CD4-positive, CD25-positive, alpha-beta regulatory T cell (primary cell): ENCODE data around the gene ATP1A4. TPM values are rescaled to one million over a fixed set of nuclear protein-coding genes. Genes with fewer than 3 reads are reported as not detected.
A peak's percentile ranks its signal among the peaks of the same experiment; 100 is the strongest.

Source experiments
- ATAC-seq, 2 donors: fragments of 150-1000 bp; cut with Tn5 transposase; one replicate each; pipeline ENCODE4 v1.10.0; 2021; ENCODE audit warnings: low read depth in 2 of 2, moderate number of reproducible peaks in 2 of 2, moderate library complexity in 1 of 2
- DNase-seq, 3 donors: peaks; one replicate each; pipeline versions ENCODE4 v3.0.0 to v3.0.0-alpha.2; 2012 to 2022; ENCODE audit warnings: mixed read lengths in 1 of 3
- H3K27ac ChIP-seq: one replicate; pipeline ENCODE4 v1.7.0; 2013; ENCODE audit warnings: mild to moderate bottlenecking, low read length; ENCODE audit not compliant: insufficient read depth, poor library complexity, severe bottlenecking
- H3K27me3 ChIP-seq: one replicate; pipeline ENCODE4 v1.7.0; 2013; ENCODE audit warnings: low read length; ENCODE audit not compliant: control insufficient read depth, insufficient read depth
- H3K36me3 ChIP-seq: one replicate; pipeline ENCODE4 v1.7.0; 2013; ENCODE audit warnings: mild to moderate bottlenecking, low read length, moderate library complexity; ENCODE audit not compliant: control insufficient read depth, insufficient read depth
- H3K4me1 ChIP-seq: 2 replicates; pipeline ENCODE4 v1.7.0; 2013; ENCODE audit warnings: mild to moderate bottlenecking, low read length; ENCODE audit not compliant: insufficient read depth, control insufficient read depth, poor library complexity, severe bottlenecking
- H3K4me3 ChIP-seq: one replicate; pipeline ENCODE4 v1.7.0; 2013; ENCODE audit warnings: low read depth, mild to moderate bottlenecking, low read length, moderate library complexity
- H3K9me3 ChIP-seq, 2 experiments: 1 replicate in 1 of 2; 2 replicates in 1 of 2; pipeline ENCODE4 v1.7.0; 2013; ENCODE audit warnings: low read length in 2 of 2, mild to moderate bottlenecking in 1 of 2, moderate library complexity in 1 of 2; ENCODE audit not compliant: control insufficient read depth in 2 of 2
- H3K27ac Mint-ChIP-seq, 3 donors: one replicate each; pipeline ENCODE4 v1.8.0; 2020 to 2022; ENCODE audit warnings: mild to moderate bottlenecking in 3 of 3, mixed read lengths in 3 of 3, moderate library complexity in 2 of 3
- H3K27me3 Mint-ChIP-seq: one replicate; pipeline ENCODE4 v1.8.0; 2022; ENCODE audit warnings: mild to moderate bottlenecking, mixed read lengths
- H3K36me3 Mint-ChIP-seq: one replicate; pipeline ENCODE4 v1.8.0; 2020; ENCODE audit warnings: mixed read lengths
- H3K4me1 Mint-ChIP-seq, 4 donors: one replicate each; pipeline ENCODE4 v1.8.0; 2020 to 2022; ENCODE audit warnings: mixed read lengths in 4 of 4, mild to moderate bottlenecking in 1 of 4
- H3K4me3 Mint-ChIP-seq, 4 donors: one replicate each; pipeline ENCODE4 v1.8.0; 2020 to 2022; ENCODE audit warnings: mild to moderate bottlenecking in 4 of 4, mixed read lengths in 4 of 4, moderate library complexity in 3 of 4
- H3K9me3 Mint-ChIP-seq, 7 donors: one replicate each; pipeline ENCODE4 v1.8.0; 2020 to 2022; ENCODE audit warnings: mixed read lengths in 7 of 7, mild to moderate bottlenecking in 3 of 7, moderate library complexity in 2 of 7
- polyA plus RNA-seq, 4 donors: library from polyadenylated mRNA; unstranded; fragments of 300-500 nt; fragmentation: Illumina TruSeq; gene quantifications; one replicate each; pipeline ENCODE4 v1.2.3, GENCODE V29; 2021
- total RNA-seq: library from RNA; stranded (reverse); gene quantifications from one replicate; pipeline ENCODE4 v1.2.3, GENCODE V29; 2022

ATP1A4 gene
- total and polyA plus RNA-seq, 5 donors from 2014 or later, result not detected

- peaks cover 0 to 12% (median 7%) of the 10 kb centered on the region in 4 donors for H3K4me1 Mint-ChIP-seq
Observed at GRCh38 chr1:160169553-160170399, 18.4 kb downstream of the ATP1A4 start.

GRCh38 chr1:160171354-160171753, 20.0 kb downstream of the ATP1A4 start:
- Histone ChIP-seq H3K9me3 (no peaks in the 10 kb centered on the region), H3K4me1 (no peaks in the 10 kb centered on the region), H3K4me3 (no peak overlapping the region), H3K27me3 (no peaks in the 10 kb centered on the region), H3K27ac (no peak overlapping the region), H3K36me3 (no peaks in the 10 kb centered on the region)
- no peak overlapping the region for H3K4me3 Mint-ChIP-seq
- peaks cover 0 to 1% (median 0%) of the 10 kb centered on the region in 7 donors for H3K9me3 Mint-ChIP-seq
- H3K4me1 Mint-ChIP-seq, result peaks cover 0 to 12% (median 7%) of the 10 kb centered on the region in 4 donors
- DNase-seq, result no peak
- peaks cover 15% of the 10 kb centered on the region for H3K27me3 Mint-ChIP-seq
- ATAC-seq, result no peak
- H3K27ac Mint-ChIP-seq, result no peak overlapping the region
- H3K36me3 Mint-ChIP-seq, result no peaks in the 10 kb centered on the region

More at GRCh38 chr1:160169553-160170399, 18.4 kb downstream of the ATP1A4 start:
- ATAC-seq (peak in 1 of 2 donors; percentile 23), DNase-seq (peak in 1 of 3 donors; percentile 20)
- Histone ChIP-seq H3K4me3 (no peak overlapping the region), H3K9me3 (no peaks in the 10 kb centered on the region), H3K4me1 (no peaks in the 10 kb centered on the region), H3K27me3 (no peaks in the 10 kb centered on the region), H3K36me3 (no peaks in the 10 kb centered on the region), H3K27ac (no peak overlapping the region)
- Mint-ChIP-seq H3K27me3 (peaks cover 25% of the 10 kb centered on the region), H3K9me3 (peaks cover 0 to 1% (median 0%) of the 10 kb centered on the region in 7 donors), H3K27ac (no peak overlapping the region), H3K4me3 (no peak overlapping the region), H3K36me3 (no peaks in the 10 kb centered on the region)

DNA sequence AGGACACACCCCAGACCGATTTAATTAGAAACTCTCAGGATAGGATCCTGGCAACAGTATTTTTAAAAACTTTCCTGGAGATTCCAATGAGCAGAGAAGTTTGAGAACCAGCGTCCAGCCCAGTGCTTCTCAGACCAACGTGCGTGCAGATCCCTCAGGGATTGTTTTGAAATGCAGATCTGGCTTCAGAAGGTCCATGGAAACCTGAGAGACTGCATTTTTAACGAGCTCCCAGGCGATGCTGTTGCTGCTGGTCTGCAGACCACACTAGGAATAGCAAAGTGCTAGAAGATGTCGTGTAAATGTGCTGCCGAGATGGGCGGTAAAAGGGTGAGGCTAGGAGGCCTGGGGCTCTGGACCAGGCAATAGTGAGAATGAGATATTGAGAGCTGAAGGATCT, 20.6 kb downstream of the ATP1A4 start:
- Mint-ChIP-seq H3K4me3 (no peak overlapping the region), H3K9me3 (peaks cover 0 to 1% (median 0%) of the 10 kb centered on the region in 7 donors), H3K36me3 (no peaks in the 10 kb centered on the region), H3K27me3 (peaks cover 15% of the 10 kb centered on the region), H3K4me1 (peaks cover 0 to 12% (median 8%) of the 10 kb centered on the region in 4 donors), H3K27ac (no peak overlapping the region)
- no peak overlapping the region for H3K4me3 ChIP-seq
- no peaks in the 10 kb centered on the region for H3K27me3 ChIP-seq
- H3K4me1 ChIP-seq, result no peaks in the 10 kb centered on the region
- no peak for ATAC-seq
- no peaks in the 10 kb centered on the region for H3K9me3 ChIP-seq
- no peak overlapping the region for H3K27ac ChIP-seq
- H3K36me3 ChIP-seq, result no peaks in the 10 kb centered on the region
- no peak for DNase-seq

DNA sequence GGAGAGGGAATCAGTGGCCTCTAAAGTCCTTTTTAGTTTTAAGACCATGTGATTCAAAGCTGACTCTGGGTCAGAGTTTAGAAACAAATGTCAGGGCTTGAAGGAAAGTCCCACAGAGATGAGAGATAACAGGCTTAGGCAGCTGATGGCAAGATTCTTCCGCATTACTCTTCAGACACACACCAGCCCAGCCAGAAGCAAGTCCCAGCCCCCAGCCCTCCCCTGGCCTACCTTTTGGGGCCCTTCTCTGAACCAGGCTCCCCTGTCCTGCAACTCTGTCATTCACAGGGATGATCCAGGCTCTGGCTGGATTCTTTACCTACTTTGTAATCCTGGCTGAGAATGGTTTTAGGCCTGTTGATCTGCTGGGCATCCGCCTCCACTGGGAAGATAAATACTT, 25.8 kb downstream of the ATP1A4 start:
- no peaks in the 10 kb centered on the region for H3K9me3 ChIP-seq
- Mint-ChIP-seq H3K4me3 (peak overlapping the region in 1 of 4 donors; percentile 32), H3K36me3 (no peaks in the 10 kb centered on the region), H3K27me3 (peaks cover 12% of the 10 kb centered on the region), H3K27ac (peak overlapping the region in 2 of 3 donors; percentile 79 to 83), H3K4me1 (peaks cover 0 to 6% (median 4%) of the 10 kb centered on the region in 4 donors), H3K9me3 (peaks cover 0 to 1% (median 0%) of the 10 kb centered on the region in 7 donors)
- H3K4me3 ChIP-seq, result no peak overlapping the region
- no peak for DNase-seq
- H3K27ac ChIP-seq, result no peak overlapping the region
- H3K27me3 ChIP-seq, result no peaks in the 10 kb centered on the region
- peak in 1 of 2 donors; percentile 37 for ATAC-seq
- H3K36me3 ChIP-seq, result no peaks in the 10 kb centered on the region
- no peaks in the 10 kb centered on the region for H3K4me1 ChIP-seq

- ATAC-seq (no peak), DNase-seq (no peak)
- Histone ChIP-seq H3K9me3 (no peaks in the 10 kb centered on the region), H3K27me3 (no peaks in the 10 kb centered on the region), H3K36me3 (no peaks in the 10 kb centered on the region), H3K4me3 (no peak overlapping the region), H3K27ac (no peak overlapping the region), H3K4me1 (no peaks in the 10 kb centered on the region)
- Mint-ChIP-seq H3K9me3 (peaks cover 0 to 1% (median 0%) of the 10 kb centered on the region in 7 donors), H3K27ac (peak overlapping the region in 2 of 3 donors; percentile 79 to 83), H3K4me1 (peaks cover 0 to 6% (median 4%) of the 10 kb centered on the region in 4 donors), H3K4me3 (no peak overlapping the region), H3K27me3 (peaks cover 12% of the 10 kb centered on the region), H3K36me3 (no peaks in the 10 kb centered on the region)
Observed at GRCh38 chr1:160177667-160178066, 26.3 kb downstream of the ATP1A4 start.

- peaks cover 0 to 4% (median 0%) of the 10 kb centered on the region in 4 donors for H3K4me1 Mint-ChIP-seq
- ATAC-seq (no peak), DNase-seq (no peak)
- no peak overlapping the region for H3K27ac Mint-ChIP-seq
- no peaks in the 10 kb centered on the region for H3K27me3 ChIP-seq
- peaks cover 0 to under 1% (median 0%) of the 10 kb centered on the region in 7 donors for H3K9me3 Mint-ChIP-seq
- no peak overlapping the region for H3K4me3 ChIP-seq
- H3K27me3 Mint-ChIP-seq, result peaks cover 7% of the 10 kb centered on the region
- no peak overlapping the region for H3K27ac ChIP-seq
- no peaks in the 10 kb centered on the region for H3K4me1 ChIP-seq
- H3K4me3 Mint-ChIP-seq, result no peak overlapping the region
- H3K36me3 Mint-ChIP-seq, result no peaks in the 10 kb centered on the region
- no peaks in the 10 kb centered on the region for H3K36me3 ChIP-seq
- no peaks in the 10 kb centered on the region for H3K9me3 ChIP-seq
Observed at GRCh38 chr1:160178731-160179130, 27.3 kb downstream of the ATP1A4 start.

GRCh38 chr1:160179336-160179735, 27.9 kb downstream of the ATP1A4 start:
- Mint-ChIP-seq H3K4me1 (peaks cover 0 to 4% (median 0%) of the 10 kb centered on the region in 4 donors), H3K27ac (no peak overlapping the region), H3K36me3 (no peaks in the 10 kb centered on the region), H3K4me3 (no peak overlapping the region), H3K9me3 (no peaks in the 10 kb centered on the region), H3K27me3 (peaks cover 5% of the 10 kb centered on the region)
- H3K4me1 ChIP-seq, result no peaks in the 10 kb centered on the region
- no peaks in the 10 kb centered on the region for H3K27me3 ChIP-seq
- H3K27ac ChIP-seq, result no peak overlapping the region
- no peaks in the 10 kb centered on the region for H3K9me3 ChIP-seq
- no peak overlapping the region for H3K4me3 ChIP-seq
- no peak for DNase-seq
- no peaks in the 10 kb centered on the region for H3K36me3 ChIP-seq
- ATAC-seq, result no peak
